GM19239 (cell line): ENCODE results near the gene RFT1.

ENCODE experiments used
- DNase-seq: peaks from one replicate; pipeline ENCODE4 v3.0.0; 2011; ENCODE audit warnings: low spot score; ENCODE audit not compliant: insufficient read length
- FAIRE-seq: peaks from 2 replicates; lab custom pipeline; 2011; peaks lifted over from hg19 to GRCh38; lab: Jason Lieb, UNC

The RFT1 gene

GRCh38 chr3:53042651-53043050 lies 87.6 kb downstream of the RFT1 start:
- FAIRE-seq = peak; percentile 68

GRCh38 chr3:53040351-53040820 lies 89.8 kb downstream of the RFT1 start:
- DNase-seq (no peak), FAIRE-seq (peak; percentile 71)

More at GRCh38 chr3:53042651-53043050, 87.6 kb downstream of the RFT1 start:
- DNase-seq = no peak

- FAIRE-seq = no peak
- DNase-seq = no peak
Observed at GRCh38 chr3:53039376-53039752, 90.9 kb downstream of the RFT1 start.

- no peak for FAIRE-seq
- DNase-seq = no peak
Observed at GRCh38 chr3:53038679-53039375, 91.4 kb downstream of the RFT1 start.
